HCT116 (cell line): ENCODE measurements around the gene SMAGP. TPM values are rescaled to one million over a fixed set of nuclear protein-coding genes. Genes with fewer than 3 reads are reported as not detected.

Experiments used
- ATAC-seq: fragments of 200-7000 bp; cut with Tn5 transposase; 2 replicates; pipeline ENCODE4 v1.9.1; 2020; ENCODE audit warnings: mild to moderate bottlenecking, moderate library complexity
- BruUV-seq: library from RNA; stranded (reverse); fragments of 400-500 nt; replicated peaks from 2 replicates; lab custom pipeline; 2021; lab: Mats Ljungman, UMichigan
- CTCF ChIA-PET: fragments of 300-600 bp; sonication (Branson Sonifier 250); formaldehyde crosslinking; loops from one replicate; lab custom pipeline; 2021; ENCODE audit warnings: antibody characterized with exemption; lab: Charles Lee
- POLR2A ChIA-PET: fragments of 300-600, 350-600 bp; sonication (Branson Sonifier 250); formaldehyde crosslinking; loops from one replicate; lab custom pipeline; 2021; ENCODE audit warnings: antibody characterized with exemption; lab: Charles Lee
- RAD21 ChIA-PET, 2 experiments: fragments of 300-600 bp; sonication (Branson Sonifier 250); formaldehyde crosslinking; loops; one replicate each; lab custom pipeline; 2023; ENCODE audit warnings: low total read pairs in 2 of 2; ENCODE audit not compliant: uncharacterized antibody in 2 of 2, unreplicated experiment in 2 of 2, low non-redundant PET in 1 of 2; lab: Charles Lee
- DNase-seq: peaks from one replicate; pipeline ENCODE4 v3.0.0-alpha.2; 2010; ENCODE audit warnings: low read depth, low spot score
- H2AFZ ChIP-seq: fragments of 200-600 bp; shearing (Covaris generic), sonication (generic); 2 replicates; pipeline ENCODE4 v1.6.1; 2017; ENCODE audit warnings: low read depth, mixed run types, mixed read lengths, antibody characterized with exemption, low read length; ENCODE audit not compliant: poor library complexity, severe bottlenecking
- H3K27ac ChIP-seq: 2 replicates; pipeline ENCODE4 v1.5.1; 2012; ENCODE audit warnings: low read depth, low read length
- H3K27me3 ChIP-seq: fragments of 200-600 bp; sonication (generic); 2 replicates; pipeline ENCODE4 v1.6.1; 2016; ENCODE audit warnings: mixed run types, low read length, mixed read lengths; ENCODE audit not compliant: insufficient read depth
- H3K36me3 ChIP-seq, 2 experiments: fragments of 200-500 bp in 1 of 2; fragments of 200-600 bp in 1 of 2; sonication (Bioruptor generic) in 1 of 2; sonication (generic) in 1 of 2; 2 replicates each; pipeline versions ENCODE4 v1.5.1 to v1.6.1; 2014 to 2016; ENCODE audit warnings: low read length in 2 of 2, inconsistent platforms in 1 of 2, mixed read lengths in 1 of 2, mixed run types in 1 of 2; ENCODE audit not compliant: insufficient read depth in 2 of 2, control insufficient read depth in 1 of 2
- H3K4me1 ChIP-seq, 2 experiments: fragments of 200-600 bp in 1 of 2; sonication (generic) in 1 of 2; 2 replicates each; pipeline versions ENCODE4 v1.5.1 to v1.6.1; 2012 to 2017; ENCODE audit warnings: low read length in 2 of 2, inconsistent platforms in 1 of 2, mild to moderate bottlenecking in 1 of 2, mixed read lengths in 1 of 2, mixed run types in 1 of 2, moderate library complexity in 1 of 2; ENCODE audit not compliant: insufficient read depth in 2 of 2, control insufficient read depth in 1 of 2
- H3K4me2 ChIP-seq: fragments of 200-600 bp; sonication (generic); 2 replicates; pipeline ENCODE4 v1.6.1; 2017; ENCODE audit warnings: mixed run types, low read length, mixed read lengths
- H3K4me3 ChIP-seq, 2 experiments: fragments of 200-600 bp in 1 of 2; sonication (generic) in 1 of 2; replicated peaks in 1 of 2; 2 replicates each; pipeline ENCODE4 v1.5.1; 2011 to 2016; ENCODE audit warnings: low read length in 2 of 2, control low read depth in 1 of 2, low read depth in 1 of 2, mild to moderate bottlenecking in 1 of 2, mixed read lengths in 1 of 2, mixed run types in 1 of 2
- H3K79me2 ChIP-seq: fragments of 200-600 bp; sonication (generic); 2 replicates; pipeline ENCODE4 v1.6.1; 2017; ENCODE audit warnings: mild to moderate bottlenecking, mixed run types, low read length, moderate library complexity, mixed read lengths; ENCODE audit not compliant: insufficient read depth
- H3K9ac ChIP-seq: fragments of 200-600 bp; sonication (generic); 2 replicates; pipeline ENCODE4 v1.6.1; 2016; ENCODE audit warnings: low read length, mixed read lengths
- H3K9me2 ChIP-seq: fragments of 200-600 bp; sonication (generic), shearing (Covaris generic); 2 replicates; pipeline ENCODE4 v1.6.1; 2017; ENCODE audit warnings: mixed run types, mild to moderate bottlenecking, moderate library complexity; ENCODE audit not compliant: insufficient read depth
- H3K9me3 ChIP-seq, 2 experiments: fragments of 200-500 bp in 1 of 2; fragments of 200-600 bp in 1 of 2; sonication (Bioruptor generic) in 1 of 2; sonication (generic) in 1 of 2; 2 replicates each; pipeline ENCODE4 v1.6.1; 2014 to 2017; ENCODE audit warnings: low read length in 2 of 2, mixed read lengths in 2 of 2, inconsistent platforms in 1 of 2, low read depth in 1 of 2, mild to moderate bottlenecking in 1 of 2, mixed run types in 1 of 2, moderate library complexity in 1 of 2; ENCODE audit not compliant: control insufficient read depth in 1 of 2, insufficient read depth in 1 of 2
- H4K20me1 ChIP-seq: fragments of 200-600 bp; sonication (generic), shearing (Covaris generic); 2 replicates; pipeline ENCODE4 v1.6.1; 2017; ENCODE audit warnings: mixed run types, mild to moderate bottlenecking, moderate library complexity; ENCODE audit not compliant: insufficient read depth
- CBX3 ChIP-seq: IDR thresholded peaks from 2 replicates; pipeline ENCODE4 v1.6.1; 2012; ENCODE audit warnings: low read depth
- CEBPB ChIP-seq: IDR thresholded peaks from 2 replicates; pipeline ENCODE4 v1.6.1; 2012; ENCODE audit warnings: low read depth
- EGR1 ChIP-seq: IDR thresholded peaks from 2 replicates; pipeline ENCODE4 v1.6.1; 2012; ENCODE audit warnings: low read depth
- ELF1 ChIP-seq: IDR thresholded peaks from 2 replicates; pipeline ENCODE4 v1.6.1; 2012; ENCODE audit warnings: low read depth, borderline replicate concordance
- EZH2 ChIP-seq: fragments of 200-600 bp; sonication (generic); IDR thresholded peaks from 2 replicates; pipeline ENCODE4 v1.6.1; 2017; ENCODE audit warnings: antibody characterized with exemption, mixed run types
- FOSL1 ChIP-seq: IDR thresholded peaks from 2 replicates; pipeline ENCODE4 v1.6.1; 2012; ENCODE audit warnings: low read depth
- JUND ChIP-seq: IDR thresholded peaks from 2 replicates; pipeline ENCODE4 v1.6.1; 2012
- POLR2A ChIP-seq: IDR thresholded peaks from 2 replicates; pipeline ENCODE4 v1.7.0; 2011; ENCODE audit warnings: borderline replicate concordance; ENCODE audit not compliant: insufficient read depth, insufficient read length; ENCODE audit errors: extremely low read depth
- POLR2AphosphoS5 ChIP-seq: IDR thresholded peaks from 2 replicates; pipeline ENCODE4 v1.6.1; 2011; ENCODE audit warnings: mild to moderate bottlenecking, low read depth, low read length, moderate library complexity
- RAD21 ChIP-seq: IDR thresholded peaks from 2 replicates; pipeline ENCODE4 v1.6.1; 2012; ENCODE audit warnings: low read depth, mild to moderate bottlenecking
- SRF ChIP-seq: IDR thresholded peaks from 2 replicates; pipeline ENCODE4 v1.6.1; 2012; ENCODE audit warnings: low read depth
- TCF7L2 ChIP-seq: IDR thresholded peaks from 2 replicates; pipeline ENCODE4 v1.7.0; 2011; ENCODE audit warnings: borderline replicate concordance, inconsistent platforms; ENCODE audit not compliant: insufficient read depth, insufficient read length; ENCODE audit errors: extremely low read depth
- YY1 ChIP-seq: IDR thresholded peaks from 2 replicates; pipeline ENCODE4 v1.6.1; 2011; ENCODE audit warnings: low read length, low read depth, moderate library complexity, mild to moderate bottlenecking; ENCODE audit not compliant: insufficient replicate concordance; ENCODE audit errors: extremely low read depth
- ZBTB33 ChIP-seq: IDR thresholded peaks from 2 replicates; pipeline ENCODE4 v1.6.1; 2011; ENCODE audit warnings: mild to moderate bottlenecking, low read length, moderate library complexity; ENCODE audit not compliant: insufficient replicate concordance; ENCODE audit errors: extremely low read depth
- ZFX ChIP-seq: fragments of 450-650 bp; IDR thresholded peaks from 2 replicates; pipeline ENCODE4 v1.6.1; 2017
- ZNF274 ChIP-seq: fragments of 200-500 bp; sonication (Bioruptor generic); IDR thresholded peaks from 2 replicates; pipeline ENCODE4 v1.6.1; 2014; ENCODE audit warnings: mild to moderate bottlenecking, low read depth, low read length, inconsistent platforms
- intact Hi-C: fragments of 100-400 bp; cut with micrococcal nuclease; formaldehyde crosslinking; loops from 2 replicates; pipeline ENCODE4 v1.10.0; 2022
- total RNA-seq: library from RNA; stranded (reverse); gene quantifications from one replicate; pipeline ENCODE4 v1.2.1, GENCODE V29; 2021; ENCODE audit not compliant: unreplicated experiment
- TF ChIP-seq, protein P1 (sequence below): IDR thresholded peaks from 2 replicates; pipeline ENCODE4 v1.6.1; 2012
- TF ChIP-seq, protein P2 (sequence below): IDR thresholded peaks from 2 replicates; pipeline ENCODE4 v1.6.1; 2012; ENCODE audit warnings: low read depth
- TF ChIP-seq, protein P3 (sequence below), 3 experiments: fragments of 200-600 bp in 1 of 3; sonication (generic) in 1 of 3; IDR thresholded peaks in 2 of 3; conservative IDR thresholded peaks in 1 of 3; 2 replicates each; pipeline ENCODE4 v1.5.1; 2012 to 2017; ENCODE audit warnings: low read depth in 2 of 3, low read length in 2 of 3, antibody characterized with exemption in 1 of 3, borderline replicate concordance in 1 of 3, control low read depth in 1 of 3, mild to moderate bottlenecking in 1 of 3, mixed read lengths in 1 of 3, mixed run types in 1 of 3, moderate library complexity in 1 of 3; ENCODE audit not compliant: insufficient read depth in 1 of 3

The SMAGP gene
- total RNA-seq, 1 experiment from 2014 or later, result 39.9 TPM

GRCh38 chr12:51209259-51209658 lies 61.0 kb downstream of the SMAGP start:
- no peak overlapping the region for H3K4me3 ChIP-seq
- no peaks in the 10 kb centered on the region for H3K27me3 ChIP-seq
- H3K9me2 ChIP-seq, result no peaks in the 10 kb centered on the region
- no TSS peak for BruUV-seq
- intact Hi-C loops, result no loop called here
- POLR2A ChIA-PET, result no interaction called here
- H4K20me1 ChIP-seq, result no peaks in the 10 kb centered on the region
- no peak overlapping the region for H3K4me2 ChIP-seq
- H3K79me2 ChIP-seq, result no peaks in the 10 kb centered on the region
- DNase-seq (no peak), ATAC-seq (no peak)
- RAD21 ChIA-PET, result no interaction called here
- H2AFZ ChIP-seq, result no peak overlapping the region
- no peak overlapping the region for H3K9ac ChIP-seq
- no peaks in the 10 kb centered on the region for H3K36me3 ChIP-seq
- CTCF ChIA-PET, result no interaction called here
- no peak overlapping the region for H3K27ac ChIP-seq
- peaks cover 5 to 14% of the 10 kb centered on the region in 2 experiments; a peak in 3 of 4 replicates for H3K4me1 ChIP-seq
- no peaks in the 10 kb centered on the region for H3K9me3 ChIP-seq
- TF ChIP-seq CBX3 (no peak), FOSL1 (no peak), ZNF274 (no peak), EGR1 (no peak), JUND (no peak), EZH2 (no peak), CEBPB (no peak), ZFX (no peak), POLR2AphosphoS5 (no peak), RAD21 (no peak), YY1 (no peak), SRF (no peak), POLR2A (no peak), TCF7L2 (no peak), ELF1 (no peak), ZBTB33 (no peak)
- TF ChIP-seq, protein P1, sequence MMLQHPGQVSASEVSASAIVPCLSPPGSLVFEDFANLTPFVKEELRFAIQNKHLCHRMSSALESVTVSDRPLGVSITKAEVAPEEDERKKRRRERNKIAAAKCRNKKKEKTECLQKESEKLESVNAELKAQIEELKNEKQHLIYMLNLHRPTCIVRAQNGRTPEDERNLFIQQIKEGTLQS, result no peak
- TF ChIP-seq, protein P2, sequence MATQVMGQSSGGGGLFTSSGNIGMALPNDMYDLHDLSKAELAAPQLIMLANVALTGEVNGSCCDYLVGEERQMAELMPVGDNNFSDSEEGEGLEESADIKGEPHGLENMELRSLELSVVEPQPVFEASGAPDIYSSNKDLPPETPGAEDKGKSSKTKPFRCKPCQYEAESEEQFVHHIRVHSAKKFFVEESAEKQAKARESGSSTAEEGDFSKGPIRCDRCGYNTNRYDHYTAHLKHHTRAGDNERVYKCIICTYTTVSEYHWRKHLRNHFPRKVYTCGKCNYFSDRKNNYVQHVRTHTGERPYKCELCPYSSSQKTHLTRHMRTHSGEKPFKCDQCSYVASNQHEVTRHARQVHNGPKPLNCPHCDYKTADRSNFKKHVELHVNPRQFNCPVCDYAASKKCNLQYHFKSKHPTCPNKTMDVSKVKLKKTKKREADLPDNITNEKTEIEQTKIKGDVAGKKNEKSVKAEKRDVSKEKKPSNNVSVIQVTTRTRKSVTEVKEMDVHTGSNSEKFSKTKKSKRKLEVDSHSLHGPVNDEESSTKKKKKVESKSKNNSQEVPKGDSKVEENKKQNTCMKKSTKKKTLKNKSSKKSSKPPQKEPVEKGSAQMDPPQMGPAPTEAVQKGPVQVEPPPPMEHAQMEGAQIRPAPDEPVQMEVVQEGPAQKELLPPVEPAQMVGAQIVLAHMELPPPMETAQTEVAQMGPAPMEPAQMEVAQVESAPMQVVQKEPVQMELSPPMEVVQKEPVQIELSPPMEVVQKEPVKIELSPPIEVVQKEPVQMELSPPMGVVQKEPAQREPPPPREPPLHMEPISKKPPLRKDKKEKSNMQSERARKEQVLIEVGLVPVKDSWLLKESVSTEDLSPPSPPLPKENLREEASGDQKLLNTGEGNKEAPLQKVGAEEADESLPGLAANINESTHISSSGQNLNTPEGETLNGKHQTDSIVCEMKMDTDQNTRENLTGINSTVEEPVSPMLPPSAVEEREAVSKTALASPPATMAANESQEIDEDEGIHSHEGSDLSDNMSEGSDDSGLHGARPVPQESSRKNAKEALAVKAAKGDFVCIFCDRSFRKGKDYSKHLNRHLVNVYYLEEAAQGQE, result no peak
- TF ChIP-seq, protein P3, sequence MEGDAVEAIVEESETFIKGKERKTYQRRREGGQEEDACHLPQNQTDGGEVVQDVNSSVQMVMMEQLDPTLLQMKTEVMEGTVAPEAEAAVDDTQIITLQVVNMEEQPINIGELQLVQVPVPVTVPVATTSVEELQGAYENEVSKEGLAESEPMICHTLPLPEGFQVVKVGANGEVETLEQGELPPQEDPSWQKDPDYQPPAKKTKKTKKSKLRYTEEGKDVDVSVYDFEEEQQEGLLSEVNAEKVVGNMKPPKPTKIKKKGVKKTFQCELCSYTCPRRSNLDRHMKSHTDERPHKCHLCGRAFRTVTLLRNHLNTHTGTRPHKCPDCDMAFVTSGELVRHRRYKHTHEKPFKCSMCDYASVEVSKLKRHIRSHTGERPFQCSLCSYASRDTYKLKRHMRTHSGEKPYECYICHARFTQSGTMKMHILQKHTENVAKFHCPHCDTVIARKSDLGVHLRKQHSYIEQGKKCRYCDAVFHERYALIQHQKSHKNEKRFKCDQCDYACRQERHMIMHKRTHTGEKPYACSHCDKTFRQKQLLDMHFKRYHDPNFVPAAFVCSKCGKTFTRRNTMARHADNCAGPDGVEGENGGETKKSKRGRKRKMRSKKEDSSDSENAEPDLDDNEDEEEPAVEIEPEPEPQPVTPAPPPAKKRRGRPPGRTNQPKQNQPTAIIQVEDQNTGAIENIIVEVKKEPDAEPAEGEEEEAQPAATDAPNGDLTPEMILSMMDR (IDR thresholded peaks at IDR 0.05 in 2 of 3, conservative IDR thresholded peaks at IDR 0.05 in 1 of 3; ENCODE audit: borderline replicate concordance in 1 of 3, insufficient read depth in 1 of 3, low read depth in 2 of 3, low read length in 2 of 3), result no peak
